ENCODE data around the gene RAB11FIP4. TPM values are rescaled to one million over a fixed set of nuclear protein-coding genes. Genes with fewer than 3 reads are reported as not detected.

The RAB11FIP4 gene
- total RNA-seq, 1 experiment from 2014 or later, result 15.1 TPM

DNA sequence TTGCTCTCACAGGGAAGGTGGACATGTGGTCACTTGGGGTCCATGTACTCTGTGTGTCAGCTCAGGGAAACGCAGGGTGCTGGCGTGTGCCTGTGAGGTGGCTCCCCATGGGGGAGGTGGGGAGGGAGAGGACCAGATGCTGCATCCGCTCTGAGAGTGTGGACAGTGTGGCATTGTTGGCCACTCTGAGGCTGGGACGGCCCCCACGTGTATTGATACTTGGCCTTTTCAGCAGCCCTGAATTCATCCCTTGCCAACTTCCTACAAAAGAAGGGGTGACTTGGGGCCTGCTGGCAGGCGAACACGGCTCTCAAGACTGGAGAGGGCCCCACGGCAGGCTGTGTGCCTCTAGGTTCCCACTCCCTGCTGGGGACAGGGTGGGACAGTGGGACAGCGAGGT lies 120.1 kb downstream of the RAB11FIP4 start:
- POLR2A ChIA-PET, result no interaction called here
- H3K4me3 ChIP-seq (replicated peaks in 1 of 2; ENCODE audit: low read depth in 1 of 2, low read length in 2 of 2), result no peak overlapping the region
- no peak overlapping the region for H3K27ac ChIP-seq (ENCODE audit: low read depth, low read length)
- no peak for ATAC-seq
- H3K27me3 ChIP-seq (ENCODE audit: insufficient read depth, low read length), result no peaks in the 10 kb centered on the region
- TF ChIP-seq SIN3A (IDR thresholded peaks at IDR 0.05; ENCODE audit: low read depth) (no peak), ELF1 (IDR thresholded peaks at IDR 0.05; ENCODE audit: borderline replicate concordance, low read depth) (no peak), TCF7L2 (IDR thresholded peaks at IDR 0.05; ENCODE audit: borderline replicate concordance, extremely low read depth, insufficient read depth, insufficient read length) (no peak), RAD21 (IDR thresholded peaks at IDR 0.05; ENCODE audit: low read depth) (no peak), EZH2phosphoT487 (IDR thresholded peaks at IDR 0.05; ENCODE audit: borderline replicate concordance) (no peak), YY1 (IDR thresholded peaks at IDR 0.05; ENCODE audit: extremely low read depth, insufficient replicate concordance, low read depth, low read length) (no peak), EZH2 (IDR thresholded peaks at IDR 0.05) (no peak), ZFX (IDR thresholded peaks at IDR 0.05) (no peak), POLR2AphosphoS5 (IDR thresholded peaks at IDR 0.05; ENCODE audit: low read depth, low read length) (no peak), ZNF274 (IDR thresholded peaks at IDR 0.05; ENCODE audit: low read depth, low read length) (no peak), SRF (IDR thresholded peaks at IDR 0.05; ENCODE audit: low read depth) (no peak), EGR1 (IDR thresholded peaks at IDR 0.05; ENCODE audit: low read depth) (no peak), FOSL1 (IDR thresholded peaks at IDR 0.05; ENCODE audit: low read depth) (no peak), CEBPB (IDR thresholded peaks at IDR 0.05; ENCODE audit: low read depth) (no peak), JUND (IDR thresholded peaks at IDR 0.05) (no peak)
- TF ChIP-seq, protein P1, sequence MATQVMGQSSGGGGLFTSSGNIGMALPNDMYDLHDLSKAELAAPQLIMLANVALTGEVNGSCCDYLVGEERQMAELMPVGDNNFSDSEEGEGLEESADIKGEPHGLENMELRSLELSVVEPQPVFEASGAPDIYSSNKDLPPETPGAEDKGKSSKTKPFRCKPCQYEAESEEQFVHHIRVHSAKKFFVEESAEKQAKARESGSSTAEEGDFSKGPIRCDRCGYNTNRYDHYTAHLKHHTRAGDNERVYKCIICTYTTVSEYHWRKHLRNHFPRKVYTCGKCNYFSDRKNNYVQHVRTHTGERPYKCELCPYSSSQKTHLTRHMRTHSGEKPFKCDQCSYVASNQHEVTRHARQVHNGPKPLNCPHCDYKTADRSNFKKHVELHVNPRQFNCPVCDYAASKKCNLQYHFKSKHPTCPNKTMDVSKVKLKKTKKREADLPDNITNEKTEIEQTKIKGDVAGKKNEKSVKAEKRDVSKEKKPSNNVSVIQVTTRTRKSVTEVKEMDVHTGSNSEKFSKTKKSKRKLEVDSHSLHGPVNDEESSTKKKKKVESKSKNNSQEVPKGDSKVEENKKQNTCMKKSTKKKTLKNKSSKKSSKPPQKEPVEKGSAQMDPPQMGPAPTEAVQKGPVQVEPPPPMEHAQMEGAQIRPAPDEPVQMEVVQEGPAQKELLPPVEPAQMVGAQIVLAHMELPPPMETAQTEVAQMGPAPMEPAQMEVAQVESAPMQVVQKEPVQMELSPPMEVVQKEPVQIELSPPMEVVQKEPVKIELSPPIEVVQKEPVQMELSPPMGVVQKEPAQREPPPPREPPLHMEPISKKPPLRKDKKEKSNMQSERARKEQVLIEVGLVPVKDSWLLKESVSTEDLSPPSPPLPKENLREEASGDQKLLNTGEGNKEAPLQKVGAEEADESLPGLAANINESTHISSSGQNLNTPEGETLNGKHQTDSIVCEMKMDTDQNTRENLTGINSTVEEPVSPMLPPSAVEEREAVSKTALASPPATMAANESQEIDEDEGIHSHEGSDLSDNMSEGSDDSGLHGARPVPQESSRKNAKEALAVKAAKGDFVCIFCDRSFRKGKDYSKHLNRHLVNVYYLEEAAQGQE (IDR thresholded peaks at IDR 0.05; ENCODE audit: low read depth), result no peak
- TF ChIP-seq, protein P2, sequence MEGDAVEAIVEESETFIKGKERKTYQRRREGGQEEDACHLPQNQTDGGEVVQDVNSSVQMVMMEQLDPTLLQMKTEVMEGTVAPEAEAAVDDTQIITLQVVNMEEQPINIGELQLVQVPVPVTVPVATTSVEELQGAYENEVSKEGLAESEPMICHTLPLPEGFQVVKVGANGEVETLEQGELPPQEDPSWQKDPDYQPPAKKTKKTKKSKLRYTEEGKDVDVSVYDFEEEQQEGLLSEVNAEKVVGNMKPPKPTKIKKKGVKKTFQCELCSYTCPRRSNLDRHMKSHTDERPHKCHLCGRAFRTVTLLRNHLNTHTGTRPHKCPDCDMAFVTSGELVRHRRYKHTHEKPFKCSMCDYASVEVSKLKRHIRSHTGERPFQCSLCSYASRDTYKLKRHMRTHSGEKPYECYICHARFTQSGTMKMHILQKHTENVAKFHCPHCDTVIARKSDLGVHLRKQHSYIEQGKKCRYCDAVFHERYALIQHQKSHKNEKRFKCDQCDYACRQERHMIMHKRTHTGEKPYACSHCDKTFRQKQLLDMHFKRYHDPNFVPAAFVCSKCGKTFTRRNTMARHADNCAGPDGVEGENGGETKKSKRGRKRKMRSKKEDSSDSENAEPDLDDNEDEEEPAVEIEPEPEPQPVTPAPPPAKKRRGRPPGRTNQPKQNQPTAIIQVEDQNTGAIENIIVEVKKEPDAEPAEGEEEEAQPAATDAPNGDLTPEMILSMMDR (IDR thresholded peaks at IDR 0.05 in 2 of 3, conservative IDR thresholded peaks at IDR 0.05 in 1 of 3; ENCODE audit: borderline replicate concordance in 1 of 3, insufficient read depth in 1 of 3, low read depth in 2 of 3, low read length in 2 of 3), result no peak
- TF ChIP-seq, protein P3, sequence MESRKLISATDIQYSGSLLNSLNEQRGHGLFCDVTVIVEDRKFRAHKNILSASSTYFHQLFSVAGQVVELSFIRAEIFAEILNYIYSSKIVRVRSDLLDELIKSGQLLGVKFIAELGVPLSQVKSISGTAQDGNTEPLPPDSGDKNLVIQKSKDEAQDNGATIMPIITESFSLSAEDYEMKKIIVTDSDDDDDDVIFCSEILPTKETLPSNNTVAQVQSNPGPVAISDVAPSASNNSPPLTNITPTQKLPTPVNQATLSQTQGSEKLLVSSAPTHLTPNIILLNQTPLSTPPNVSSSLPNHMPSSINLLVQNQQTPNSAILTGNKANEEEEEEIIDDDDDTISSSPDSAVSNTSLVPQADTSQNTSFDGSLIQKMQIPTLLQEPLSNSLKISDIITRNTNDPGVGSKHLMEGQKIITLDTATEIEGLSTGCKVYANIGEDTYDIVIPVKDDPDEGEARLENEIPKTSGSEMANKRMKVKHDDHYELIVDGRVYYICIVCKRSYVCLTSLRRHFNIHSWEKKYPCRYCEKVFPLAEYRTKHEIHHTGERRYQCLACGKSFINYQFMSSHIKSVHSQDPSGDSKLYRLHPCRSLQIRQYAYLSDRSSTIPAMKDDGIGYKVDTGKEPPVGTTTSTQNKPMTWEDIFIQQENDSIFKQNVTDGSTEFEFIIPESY (IDR thresholded peaks at IDR 0.05; ENCODE audit: extremely low read depth, insufficient replicate concordance, low read length), result no peak
- TF ChIP-seq, protein P4, sequence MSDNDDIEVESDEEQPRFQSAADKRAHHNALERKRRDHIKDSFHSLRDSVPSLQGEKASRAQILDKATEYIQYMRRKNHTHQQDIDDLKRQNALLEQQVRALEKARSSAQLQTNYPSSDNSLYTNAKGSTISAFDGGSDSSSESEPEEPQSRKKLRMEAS (IDR thresholded peaks at IDR 0.05), result no peak
- TF ChIP-seq, protein P5, sequence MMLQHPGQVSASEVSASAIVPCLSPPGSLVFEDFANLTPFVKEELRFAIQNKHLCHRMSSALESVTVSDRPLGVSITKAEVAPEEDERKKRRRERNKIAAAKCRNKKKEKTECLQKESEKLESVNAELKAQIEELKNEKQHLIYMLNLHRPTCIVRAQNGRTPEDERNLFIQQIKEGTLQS (IDR thresholded peaks at IDR 0.05), result no peak
- no peaks in the 10 kb centered on the region for H3K79me2 ChIP-seq (ENCODE audit: insufficient read depth, low read length)
- RAD21 ChIA-PET (ENCODE audit: low non-redundant PET in 1 of 2, low total read pairs in 2 of 2, uncharacterized antibody in 2 of 2, unreplicated experiment in 2 of 2), result no interaction called here
- DNase-seq (ENCODE audit: low read depth, low spot score), result no peak
- H3K9me2 ChIP-seq (ENCODE audit: insufficient read depth), result no peaks in the 10 kb centered on the region
- no peak overlapping the region for H3K4me2 ChIP-seq (ENCODE audit: low read length)
- no peak overlapping the region for H3K9ac ChIP-seq (ENCODE audit: low read length)
- no peaks in the 10 kb centered on the region for H3K9me3 ChIP-seq (ENCODE audit: control insufficient read depth in 1 of 2, insufficient read depth in 1 of 2, low read depth in 1 of 2, low read length in 2 of 2)
- CTCF ChIA-PET, result no interaction called here
- H3K36me3 ChIP-seq (ENCODE audit: control insufficient read depth in 1 of 2, insufficient read depth in 2 of 2, low read length in 2 of 2), result no peaks in the 10 kb centered on the region
- no peak overlapping the region for H2AFZ ChIP-seq (ENCODE audit: low read depth, low read length, poor library complexity, severe bottlenecking)
- no peaks in the 10 kb centered on the region for H4K20me1 ChIP-seq (ENCODE audit: insufficient read depth)
- no TSS peak for BruUV-seq (replicated peaks)
- no peaks in the 10 kb centered on the region; a peak in 1 of 4 replicates for H3K4me1 ChIP-seq (ENCODE audit: control insufficient read depth in 1 of 2, insufficient read depth in 2 of 2, low read length in 2 of 2)
- intact Hi-C loops (cut with micrococcal nuclease), result no loop called here

Data from HCT116 (cell line).